ENCODE measurements around the gene PRRT4. TPM values are rescaled to one million over a fixed set of nuclear protein-coding genes. Genes with fewer than 3 reads are reported as not detected.

PRRT4 gene
- total RNA-seq, 1 experiment from 2014 or later, result 0.26 TPM

- ChIA-PET POLR2A (ENCODE audit: unreplicated experiment) (no interaction called here), CTCF (interaction anchor here (0.7 kb wide), 1 partner anchor 38 kb away, joined by 5 read pairs; no protein-coding TSS in a partner anchor)
- no peak overlapping the region for H3K27ac ChIP-seq
- no peaks in the 10 kb centered on the region for H3K79me2 ChIP-seq (ENCODE audit: low read depth)
- H3K4me3 ChIP-seq, result no peak overlapping the region
- no peak overlapping the region for H2AFZ ChIP-seq
- no peaks in the 10 kb centered on the region for H3K9me2 ChIP-seq (ENCODE audit: insufficient read depth)
- no peak overlapping the region for H3K4me2 ChIP-seq
- H3K27me3 ChIP-seq (ENCODE audit: insufficient read depth, low read depth), result no peaks in the 10 kb centered on the region
- BruUV-seq (replicated peaks), result no TSS peak
- DNase-seq, result no peak
- TF ChIP-seq CTCF (conservative IDR thresholded peaks at IDR 0.05), result no peak
- TF ChIP-seq EZH2 (IDR thresholded peaks at IDR 0.05; ENCODE audit: low read depth), result no peak
- H3K36me3 ChIP-seq (ENCODE audit: low read depth), result no peaks in the 10 kb centered on the region
- H3F3A ChIP-seq (ENCODE audit: insufficient read depth, low read depth), result peaks cover 8% of the 10 kb centered on the region; the same call in 1 of the 2 replicates
- intact Hi-C loops (cut with micrococcal nuclease; ENCODE audit: unreplicated experiment), result no loop called here
- peaks cover 29% of the 10 kb centered on the region for H3K4me1 ChIP-seq (replicated peaks; ENCODE audit: insufficient read depth)
- H3K9me3 ChIP-seq (ENCODE audit: insufficient read depth, low read depth), result no peaks in the 10 kb centered on the region
- H4K20me1 ChIP-seq (ENCODE audit: insufficient read depth), result no peaks in the 10 kb centered on the region
Observed at GRCh38 chr7:128352636-128353035, 8.9 kb downstream of the PRRT4 start.

GRCh38 chr7:128352153-128352537, 9.3 kb downstream of the PRRT4 start:
- no peak overlapping the region for H3K4me3 ChIP-seq
- peaks cover 24% of the 10 kb centered on the region for H3K4me1 ChIP-seq (replicated peaks; ENCODE audit: insufficient read depth)
- CTCF ChIA-PET, result no interaction called here
- no peaks in the 10 kb centered on the region for H3K27me3 ChIP-seq (ENCODE audit: insufficient read depth, low read depth)
- BruUV-seq (replicated peaks), result no TSS peak
- intact Hi-C loops (cut with micrococcal nuclease; ENCODE audit: unreplicated experiment), result no loop called here
- H3K4me2 ChIP-seq, result no peak overlapping the region
- no peaks in the 10 kb centered on the region for H3K79me2 ChIP-seq (ENCODE audit: low read depth)
- H3K27ac ChIP-seq, result no peak overlapping the region
- H3F3A ChIP-seq (ENCODE audit: insufficient read depth, low read depth), result peaks cover 8% of the 10 kb centered on the region; the same call in 1 of the 2 replicates
- POLR2A ChIA-PET (ENCODE audit: unreplicated experiment), result no interaction called here
- no peaks in the 10 kb centered on the region for H4K20me1 ChIP-seq (ENCODE audit: insufficient read depth)
- H3K9me2 ChIP-seq (ENCODE audit: insufficient read depth), result no peaks in the 10 kb centered on the region
- no peak overlapping the region for H2AFZ ChIP-seq
- no peak for DNase-seq
- no peaks in the 10 kb centered on the region for H3K9me3 ChIP-seq (ENCODE audit: insufficient read depth, low read depth)
- no peak for TF ChIP-seq EZH2 (IDR thresholded peaks at IDR 0.05; ENCODE audit: low read depth)
- no peak for TF ChIP-seq CTCF (conservative IDR thresholded peaks at IDR 0.05)
- H3K36me3 ChIP-seq (ENCODE audit: low read depth), result no peaks in the 10 kb centered on the region

- intact Hi-C loops (cut with micrococcal nuclease; ENCODE audit: unreplicated experiment), result no loop called here
- Histone ChIP-seq H3K27me3 (ENCODE audit: insufficient read depth, low read depth) (no peaks in the 10 kb centered on the region), H3K27ac (no peak overlapping the region), H3K36me3 (ENCODE audit: low read depth) (no peaks in the 10 kb centered on the region), H3F3A (ENCODE audit: insufficient read depth, low read depth) (peaks cover 5% of the 10 kb centered on the region; the same call in 1 of the 2 replicates), H4K20me1 (ENCODE audit: insufficient read depth) (no peaks in the 10 kb centered on the region), H2AFZ (no peak overlapping the region), H3K4me3 (no peak overlapping the region), H3K4me2 (no peak overlapping the region), H3K4me1 (replicated peaks; ENCODE audit: insufficient read depth) (peaks cover 18% of the 10 kb centered on the region), H3K9me2 (ENCODE audit: insufficient read depth) (no peaks in the 10 kb centered on the region), H3K79me2 (ENCODE audit: low read depth) (no peaks in the 10 kb centered on the region), H3K9me3 (ENCODE audit: insufficient read depth, low read depth) (no peaks in the 10 kb centered on the region)
- no TSS peak for BruUV-seq (replicated peaks)
- CTCF ChIA-PET, result no interaction called here
- TF ChIP-seq EZH2 (IDR thresholded peaks at IDR 0.05; ENCODE audit: low read depth), result no peak
- no peak for TF ChIP-seq CTCF (conservative IDR thresholded peaks at IDR 0.05)
- DNase-seq, result no peak
- POLR2A ChIA-PET (ENCODE audit: unreplicated experiment), result no interaction called here
Observed at GRCh38 chr7:128351296-128352152, 10.0 kb downstream of the PRRT4 start.

Measured in PC-9 (cell line).